ENCODE results near the gene PTPN18.
"Not testable (repeated sequence)": the region's sequence is repeated elsewhere in the genome, so short reads cannot be mapped to it uniquely, and the experiment has no call there.

PTPN18 gene

DNA sequence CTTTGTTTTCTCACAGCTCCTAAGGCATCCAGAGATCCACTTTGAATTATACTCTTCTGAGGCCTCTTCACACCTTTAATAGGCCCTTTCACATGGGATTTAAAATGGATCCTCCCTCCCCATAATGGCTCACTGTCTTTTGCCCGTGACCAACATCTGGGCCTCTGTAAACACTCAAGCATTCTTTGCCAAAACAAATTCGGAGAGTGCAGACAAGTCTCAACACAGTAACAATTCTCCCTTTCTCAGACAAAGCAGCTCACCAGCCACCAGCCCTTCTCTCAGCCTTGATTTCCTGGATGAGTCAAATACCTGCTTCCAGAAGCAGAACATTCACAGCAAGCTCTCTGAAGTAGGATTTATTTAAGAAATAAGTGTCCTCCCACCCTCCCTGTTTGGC, 27.1 kb upstream of the PTPN18 start:
- Histone ChIP-seq H3K9me3 (ENCODE audit: control insufficient read depth in 5 of 5, low read length in 5 of 5) (no peaks in the 10 kb centered on the region), H3K27me3 (ENCODE audit: control insufficient read depth in 5 of 5, insufficient read depth in 4 of 5, low read length in 5 of 5) (peaks cover 3 to 24% (median 9%) of the 10 kb centered on the region in 5 donors)

GRCh38 chr2:130332271-130333073, 23.4 kb upstream of the PTPN18 start:
- Histone ChIP-seq H3K27ac (ENCODE audit: low read depth, low read length) (no peak overlapping the region), H3K36me3 (ENCODE audit: control insufficient read depth in 5 of 5, insufficient read depth in 5 of 5, low read length in 5 of 5) (no peaks in the 10 kb centered on the region), H3K27me3 (ENCODE audit: control insufficient read depth in 5 of 5, insufficient read depth in 4 of 5, low read length in 5 of 5) (peaks cover 0 to 12% (median 2%) of the 10 kb centered on the region in 5 donors), H3K4me3 (ENCODE audit: low read depth in 1 of 5, low read length in 5 of 5) (peak overlapping the region in 3 of 5 donors; percentile 22 to 27 (median 26)), H3K9ac (ENCODE audit: low read length in 5 of 5) (peak overlapping the region in 4 of 5 donors; percentile 16 to 63 (median 34)), H3K9me3 (ENCODE audit: control insufficient read depth in 5 of 5, low read length in 5 of 5) (no peaks in the 10 kb centered on the region), H3K4me1 (ENCODE audit: control insufficient read depth in 5 of 5, insufficient read depth in 5 of 5, low read length in 5 of 5) (peaks cover 3 to 14% (median 7%) of the 10 kb centered on the region in 5 donors)

More for the DNA sequence above, 27.1 kb upstream of the PTPN18 start:
- Histone ChIP-seq H3K4me3 (ENCODE audit: low read depth in 1 of 5, low read length in 5 of 5) (no peak overlapping the region), H3K27ac (ENCODE audit: low read depth, low read length) (no peak overlapping the region), H3K4me1 (ENCODE audit: control insufficient read depth in 5 of 5, insufficient read depth in 5 of 5, low read length in 5 of 5) (peaks cover 0 to 8% (median 3%) of the 10 kb centered on the region in 5 donors), H3K9ac (ENCODE audit: low read length in 5 of 5) (no peak overlapping the region), H3K36me3 (ENCODE audit: control insufficient read depth in 5 of 5, insufficient read depth in 5 of 5, low read length in 5 of 5) (no peaks in the 10 kb centered on the region)

- Histone ChIP-seq H3K9ac (ENCODE audit: low read length in 5 of 5) (peak overlapping the region in 1 of 5 donors; percentile 11), H3K4me1 (ENCODE audit: control insufficient read depth in 5 of 5, insufficient read depth in 5 of 5, low read length in 5 of 5) (peaks cover 3 to 15% (median 7%) of the 10 kb centered on the region in 5 donors)
- H3K36me3 ChIP-seq (ENCODE audit: control insufficient read depth in 5 of 5, insufficient read depth in 5 of 5, low read length in 5 of 5); H3K4me3 ChIP-seq (ENCODE audit: low read depth in 1 of 5, low read length in 5 of 5); H3K27me3 ChIP-seq (ENCODE audit: control insufficient read depth in 5 of 5, insufficient read depth in 4 of 5, low read length in 5 of 5); H3K27ac ChIP-seq (ENCODE audit: low read depth, low read length); H3K9me3 ChIP-seq (ENCODE audit: control insufficient read depth in 5 of 5, low read length in 5 of 5): not testable (repeated sequence)
Observed at GRCh38 chr2:130333253-130333652, 22.6 kb upstream of the PTPN18 start.

- H3K36me3 ChIP-seq (ENCODE audit: control insufficient read depth in 5 of 5, insufficient read depth in 5 of 5, low read length in 5 of 5): peaks cover 6 to 15% (median 8%) of the 10 kb centered on the region in 5 donors
Observed at GRCh38 chr2:130334026-130334425, 21.8 kb upstream of the PTPN18 start.

GRCh38 chr2:130335226-130335625, 20.6 kb upstream of the PTPN18 start:
- Histone ChIP-seq H3K27ac (ENCODE audit: low read depth, low read length) (no peak overlapping the region), H3K4me1 (ENCODE audit: control insufficient read depth in 5 of 5, insufficient read depth in 5 of 5, low read length in 5 of 5) (peaks cover 3 to 15% (median 7%) of the 10 kb centered on the region in 5 donors), H3K9ac (ENCODE audit: low read length in 5 of 5) (no peak overlapping the region), H3K27me3 (ENCODE audit: control insufficient read depth in 5 of 5, insufficient read depth in 4 of 5, low read length in 5 of 5) (peaks cover 0 to 3% (median 0%) of the 10 kb centered on the region in 5 donors), H3K9me3 (ENCODE audit: control insufficient read depth in 5 of 5, low read length in 5 of 5) (no peaks in the 10 kb centered on the region), H3K36me3 (ENCODE audit: control insufficient read depth in 5 of 5, insufficient read depth in 5 of 5, low read length in 5 of 5) (peaks cover 6 to 27% (median 17%) of the 10 kb centered on the region in 5 donors), H3K4me3 (ENCODE audit: low read depth in 1 of 5, low read length in 5 of 5) (no peak overlapping the region)

More at GRCh38 chr2:130334026-130334425, 21.8 kb upstream of the PTPN18 start:
- Histone ChIP-seq H3K9ac (ENCODE audit: low read length in 5 of 5) (no peak overlapping the region), H3K4me3 (ENCODE audit: low read depth in 1 of 5, low read length in 5 of 5) (no peak overlapping the region), H3K9me3 (ENCODE audit: control insufficient read depth in 5 of 5, low read length in 5 of 5) (no peaks in the 10 kb centered on the region), H3K27ac (ENCODE audit: low read depth, low read length) (no peak overlapping the region), H3K27me3 (ENCODE audit: control insufficient read depth in 5 of 5, insufficient read depth in 4 of 5, low read length in 5 of 5) (peaks cover 0 to 3% (median 0%) of the 10 kb centered on the region in 5 donors), H3K4me1 (ENCODE audit: control insufficient read depth in 5 of 5, insufficient read depth in 5 of 5, low read length in 5 of 5) (peaks cover 3 to 15% (median 7%) of the 10 kb centered on the region in 5 donors)

DNA sequence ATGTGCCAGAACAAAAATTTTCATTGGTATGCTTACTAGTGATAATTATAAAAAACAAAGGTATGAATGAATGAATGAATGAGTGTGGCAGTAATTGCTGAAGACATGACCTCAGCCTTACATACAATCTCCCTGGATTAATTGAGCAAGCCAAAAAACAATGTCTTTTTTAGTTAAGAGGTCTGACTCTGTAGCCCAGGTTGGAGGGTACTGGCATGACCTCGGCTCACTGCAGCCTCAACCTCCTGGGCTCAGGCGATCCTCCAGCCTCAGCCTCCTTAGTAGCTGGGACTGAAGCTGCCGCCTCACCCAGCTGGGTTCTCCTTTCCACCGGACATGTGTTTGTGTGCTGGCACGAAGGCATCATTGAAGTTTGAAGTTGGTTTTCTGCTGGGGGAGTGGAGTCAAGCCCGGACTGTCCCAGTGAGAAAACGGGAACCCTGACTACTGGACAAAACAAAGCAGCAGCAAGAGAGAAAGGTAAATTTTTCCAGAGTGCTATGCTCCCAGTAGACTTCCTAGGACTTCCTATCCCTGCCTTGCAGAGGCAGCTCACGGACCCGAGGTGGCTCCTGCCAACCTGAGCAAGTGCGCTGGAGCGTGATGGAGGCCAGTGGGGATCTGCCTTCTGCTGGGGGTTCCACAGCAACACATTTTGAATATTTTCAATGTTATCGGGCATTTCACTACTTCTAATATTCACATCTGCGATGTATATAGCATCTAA, 19.5 kb upstream of the PTPN18 start:
- H3K9me3 ChIP-seq (ENCODE audit: control insufficient read depth in 5 of 5, low read length in 5 of 5): no peaks in the 10 kb centered on the region
- H3K4me1 ChIP-seq (ENCODE audit: control insufficient read depth in 5 of 5, insufficient read depth in 5 of 5, low read length in 5 of 5): peaks cover 4 to 17% (median 11%) of the 10 kb centered on the region in 5 donors
- H3K27ac ChIP-seq (ENCODE audit: low read depth, low read length): no peak overlapping the region
- peaks cover 0 to 3% (median 0%) of the 10 kb centered on the region in 5 donors for H3K27me3 ChIP-seq (ENCODE audit: control insufficient read depth in 5 of 5, insufficient read depth in 4 of 5, low read length in 5 of 5)
- no peak overlapping the region for H3K9ac ChIP-seq (ENCODE audit: low read length in 5 of 5)
- H3K36me3 ChIP-seq (ENCODE audit: control insufficient read depth in 5 of 5, insufficient read depth in 5 of 5, low read length in 5 of 5): peaks cover 6 to 29% (median 18%) of the 10 kb centered on the region in 5 donors
- H3K4me3 ChIP-seq (ENCODE audit: low read depth in 1 of 5, low read length in 5 of 5): no peak overlapping the region

DNA sequence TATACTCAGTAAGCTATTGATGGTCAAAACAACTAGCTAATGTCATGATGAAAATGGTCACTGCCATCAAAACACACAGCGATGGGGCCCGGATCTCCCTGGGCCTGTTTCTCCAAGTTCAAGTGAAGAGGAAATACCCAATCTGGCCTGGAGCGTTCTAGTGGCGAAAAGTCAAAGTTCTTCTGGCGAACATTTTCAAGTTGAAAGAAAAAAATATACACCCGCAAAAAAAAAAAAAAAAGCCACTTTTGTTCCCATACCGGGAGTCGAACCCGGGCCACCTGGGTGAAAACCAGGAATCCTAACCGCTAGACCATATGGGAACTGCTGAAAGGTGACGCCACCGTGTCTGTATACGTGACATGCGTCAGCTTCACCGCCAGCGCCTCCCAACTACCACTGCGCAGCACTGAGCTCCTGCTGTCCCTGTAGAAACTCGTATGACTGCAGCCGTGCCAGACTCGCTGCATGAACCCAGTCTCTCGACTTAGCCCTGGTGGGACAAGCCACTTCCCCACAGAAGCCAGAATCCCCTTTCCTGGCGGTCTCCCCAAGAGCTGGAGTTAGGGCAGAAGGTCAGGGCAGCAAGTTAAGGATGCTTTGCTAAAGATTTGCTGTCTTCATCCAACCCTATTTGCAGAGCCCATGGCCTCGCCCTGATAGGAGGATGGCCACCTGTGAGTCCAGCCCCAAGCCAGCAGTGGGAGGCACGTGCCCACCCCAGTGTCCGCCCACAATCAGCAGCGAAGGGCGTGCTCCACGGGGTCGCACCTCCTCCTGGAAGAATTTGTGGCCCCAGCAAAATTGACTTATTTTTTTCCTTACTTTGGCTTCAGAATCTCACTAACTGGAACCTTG, 18.8 kb upstream of the PTPN18 start:
- H3K9ac ChIP-seq (ENCODE audit: low read length in 5 of 5): no peak overlapping the region
- peaks cover 0 to 2% (median 0%) of the 10 kb centered on the region in 5 donors for H3K27me3 ChIP-seq (ENCODE audit: control insufficient read depth in 5 of 5, insufficient read depth in 4 of 5, low read length in 5 of 5)
- peak overlapping the region; percentile 13 to 60 (median 39) for H3K4me3 ChIP-seq (ENCODE audit: low read depth in 1 of 5, low read length in 5 of 5)
- peaks cover 5 to 24% (median 14%) of the 10 kb centered on the region in 5 donors for H3K4me1 ChIP-seq (ENCODE audit: control insufficient read depth in 5 of 5, insufficient read depth in 5 of 5, low read length in 5 of 5)
- H3K9me3 ChIP-seq (ENCODE audit: control insufficient read depth in 5 of 5, low read length in 5 of 5): no peaks in the 10 kb centered on the region
- H3K27ac ChIP-seq (ENCODE audit: low read depth, low read length): no peak overlapping the region
- H3K36me3 ChIP-seq (ENCODE audit: control insufficient read depth in 5 of 5, insufficient read depth in 5 of 5, low read length in 5 of 5): peaks cover 6 to 29% (median 18%) of the 10 kb centered on the region in 5 donors

DNA sequence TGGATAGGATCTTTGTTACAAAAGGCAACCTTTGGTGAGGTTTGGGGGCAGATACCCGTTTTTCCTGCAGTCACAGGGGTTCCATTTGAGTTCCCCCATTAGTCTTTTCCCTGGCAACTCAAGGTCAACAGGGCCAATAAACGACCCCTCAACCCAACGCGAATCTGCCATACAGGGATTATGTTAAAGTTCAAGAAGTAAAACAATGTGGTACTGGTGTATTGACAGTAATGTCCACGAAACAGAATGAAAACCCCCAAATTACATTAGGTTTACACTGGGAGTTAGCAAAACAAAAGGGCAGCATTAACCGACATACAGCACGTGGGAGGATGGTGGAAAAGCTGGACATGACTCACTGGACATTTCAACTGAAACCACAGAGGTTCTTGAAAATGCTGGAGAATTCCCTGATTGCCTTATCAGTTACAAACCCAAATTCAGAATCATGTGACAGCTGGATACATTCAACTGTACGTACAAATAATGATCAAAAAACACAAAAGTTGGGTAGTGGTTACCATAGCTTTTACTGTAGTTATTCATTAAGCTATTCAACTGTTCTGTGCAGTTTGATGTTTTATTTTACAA, 18.0 kb upstream of the PTPN18 start:
- Histone ChIP-seq H3K9me3 (ENCODE audit: control insufficient read depth in 5 of 5, low read length in 5 of 5) (no peaks in the 10 kb centered on the region), H3K36me3 (ENCODE audit: control insufficient read depth in 5 of 5, insufficient read depth in 5 of 5, low read length in 5 of 5) (peaks cover 6 to 29% (median 18%) of the 10 kb centered on the region in 5 donors), H3K9ac (ENCODE audit: low read length in 5 of 5) (no peak overlapping the region), H3K27ac (ENCODE audit: low read depth, low read length) (no peak overlapping the region), H3K4me3 (ENCODE audit: low read depth in 1 of 5, low read length in 5 of 5) (no peak overlapping the region), H3K4me1 (ENCODE audit: control insufficient read depth in 5 of 5, insufficient read depth in 5 of 5, low read length in 5 of 5) (peaks cover 6 to 20% (median 14%) of the 10 kb centered on the region in 5 donors), H3K27me3 (ENCODE audit: control insufficient read depth in 5 of 5, insufficient read depth in 4 of 5, low read length in 5 of 5) (no peaks in the 10 kb centered on the region)

GRCh38 chr2:130338793-130339345, 17.0 kb upstream of the PTPN18 start:
- H3K36me3 ChIP-seq (ENCODE audit: control insufficient read depth in 5 of 5, insufficient read depth in 5 of 5, low read length in 5 of 5): peaks cover 6 to 29% (median 18%) of the 10 kb centered on the region in 5 donors
- no peak overlapping the region for H3K9ac ChIP-seq (ENCODE audit: low read length in 5 of 5)
- no peaks in the 10 kb centered on the region for H3K27me3 ChIP-seq (ENCODE audit: control insufficient read depth in 5 of 5, insufficient read depth in 4 of 5, low read length in 5 of 5)
- H3K27ac ChIP-seq (ENCODE audit: low read depth, low read length): no peak overlapping the region
- no peak overlapping the region for H3K4me3 ChIP-seq (ENCODE audit: low read depth in 1 of 5, low read length in 5 of 5)
- no peaks in the 10 kb centered on the region for H3K9me3 ChIP-seq (ENCODE audit: control insufficient read depth in 5 of 5, low read length in 5 of 5)
- H3K4me1 ChIP-seq (ENCODE audit: control insufficient read depth in 5 of 5, insufficient read depth in 5 of 5, low read length in 5 of 5): peaks cover 6 to 30% (median 23%) of the 10 kb centered on the region in 5 donors
